Osteocyte (in vitro differentiated cells): ENCODE results near the gene PNMA8C. TPM values are rescaled to one million over a fixed set of nuclear protein-coding genes. Genes with fewer than 3 reads are reported as not detected.
A peak's percentile ranks its signal among the peaks of the same experiment; 100 is the strongest.
"Not testable (repeated sequence)": the region's sequence is repeated elsewhere in the genome, so short reads cannot be mapped to it uniquely, and the experiment has no call there.

Source experiments
- DNase-seq: peaks from one replicate; pipeline ENCODE4 v3.0.0; 2021; ENCODE audit warnings: mixed read lengths; ENCODE audit not compliant: unreplicated experiment; ENCODE audit errors: extremely low spot score
- H3K27ac Mint-ChIP-seq: one replicate; pipeline ENCODE4 v1.8.0; 2021; ENCODE audit warnings: mild to moderate bottlenecking, mixed read lengths; ENCODE audit not compliant: unreplicated experiment
- H3K27me3 Mint-ChIP-seq: one replicate; pipeline ENCODE4 v1.8.0; 2021; ENCODE audit warnings: mixed read lengths; ENCODE audit not compliant: unreplicated experiment
- H3K36me3 Mint-ChIP-seq: one replicate; pipeline ENCODE4 v1.8.0; 2021; ENCODE audit warnings: mixed read lengths; ENCODE audit not compliant: unreplicated experiment
- H3K4me1 Mint-ChIP-seq: one replicate; pipeline ENCODE4 v1.8.0; 2021; ENCODE audit warnings: mixed read lengths; ENCODE audit not compliant: unreplicated experiment
- H3K4me3 Mint-ChIP-seq: one replicate; pipeline ENCODE4 v1.8.0; 2021; ENCODE audit warnings: mild to moderate bottlenecking, moderate library complexity, mixed read lengths; ENCODE audit not compliant: unreplicated experiment
- H3K9me3 Mint-ChIP-seq: one replicate; pipeline ENCODE4 v1.8.0; 2021; ENCODE audit warnings: mixed read lengths; ENCODE audit not compliant: unreplicated experiment
- CTCF ChIP-seq: fragments of 200-600 bp; sonication (generic); IDR thresholded peaks from 2 replicates; pipeline ENCODE4 v1.5.0; 2021; ENCODE audit warnings: antibody characterized with exemption, mild to moderate bottlenecking, moderate library complexity
- total RNA-seq: library from RNA; stranded (reverse); gene quantifications from 2 replicates; pipeline ENCODE4 v1.2.1, GENCODE V29; 2021

PNMA8C gene
- total RNA-seq, 1 donor from 2014 or later, result 0.11 TPM

- H3K9me3 Mint-ChIP-seq, result no peaks in the 10 kb centered on the region
- peaks cover 40% of the 10 kb centered on the region for H3K36me3 Mint-ChIP-seq
- no peaks in the 10 kb centered on the region for H3K27me3 Mint-ChIP-seq
- DNase-seq, result no peak
- no peak overlapping the region for H3K4me3 Mint-ChIP-seq
- H3K27ac Mint-ChIP-seq, result no peak overlapping the region
- peaks cover 22% of the 10 kb centered on the region for H3K4me1 Mint-ChIP-seq
- TF ChIP-seq CTCF, result no peak
Measured at GRCh38 chr19:46380690-46381089, 48.0 kb downstream of the PNMA8C start.

GRCh38 chr19:46378268-46378667 lies 50.5 kb downstream of the PNMA8C start:
- Mint-ChIP-seq H3K27me3 (no peaks in the 10 kb centered on the region), H3K4me1 (peaks cover 39% of the 10 kb centered on the region), H3K36me3 (peaks cover 31% of the 10 kb centered on the region), H3K27ac (peak overlapping the region; percentile 86), H3K9me3 (no peaks in the 10 kb centered on the region), H3K4me3 (no peak overlapping the region)
- no peak for TF ChIP-seq CTCF
- no peak for DNase-seq

GRCh38 chr19:46376241-46377153 lies 52.2 kb downstream of the PNMA8C start:
- H3K27me3 Mint-ChIP-seq, result no peaks in the 10 kb centered on the region
- no peak for TF ChIP-seq CTCF
- DNase-seq, result no peak
- peaks cover 23% of the 10 kb centered on the region for H3K36me3 Mint-ChIP-seq
- peak overlapping the region; percentile 86 for H3K27ac Mint-ChIP-seq
- no peaks in the 10 kb centered on the region for H3K9me3 Mint-ChIP-seq
- H3K4me1 Mint-ChIP-seq, result peaks cover 55% of the 10 kb centered on the region
- no peak overlapping the region for H3K4me3 Mint-ChIP-seq

- Mint-ChIP-seq H3K27ac (peak overlapping the region; percentile 96), H3K4me1 (peaks cover 64% of the 10 kb centered on the region), H3K36me3 (peaks cover 19% of the 10 kb centered on the region)
- H3K4me3 Mint-ChIP-seq, H3K27me3 Mint-ChIP-seq, H3K9me3 Mint-ChIP-seq, DNase-seq: not testable (repeated sequence)
Measured at GRCh38 chr19:46375476-46376067, 53.2 kb downstream of the PNMA8C start.

Other genes with a start within 250 kb of the PNMA8C start
- gene IGFL1, start 199.2 kb downstream of the PNMA8C start, total RNA-seq, result not detected in 2 replicates
- gene HIF3A, start 131.9 kb downstream of the PNMA8C start, total RNA-seq, result 77.5 and 101 TPM in 2 replicates
- gene PPP5C, start 81.8 kb downstream of the PNMA8C start, total RNA-seq, result 79.5 and 86.0 TPM in 2 replicates
- 34.5 and 35.0 TPM in 2 replicates for gene CCDC8, start 15.4 kb downstream of the PNMA8C start, total RNA-seq
- gene PNMA8A, start 42.6 kb upstream of the PNMA8C start, total RNA-seq, result 10.3 and 10.8 TPM in 2 replicates
- 2.5 TPM in 2 replicates for gene PNMA8B, start 66.9 kb upstream of the PNMA8C start, total RNA-seq
- gene CALM3, start 172.4 kb upstream of the PNMA8C start, total RNA-seq, result 167 and 168 TPM in 2 replicates
- 0.31 and 0.38 TPM in 2 replicates for gene PTGIR, start 196.2 kb upstream of the PNMA8C start, total RNA-seq
- not detected in 2 replicates for gene GNG8, start 207.3 kb upstream of the PNMA8C start, total RNA-seq
- 11.2 and 11.5 TPM in 2 replicates for gene DACT3, start 232.2 kb upstream of the PNMA8C start, total RNA-seq